Measurements from ENCODE around the gene BTBD17.

BTBD17 gene

GRCh38 chr17:74345433-74346241, 16.0 kb downstream of the BTBD17 start:
- no peak overlapping the region for H3K4me3 ChIP-seq (ENCODE audit: control insufficient read depth, low read depth, low read length)
- TF ChIP-seq CTCF (IDR thresholded peaks at IDR 0.05; ENCODE audit: control insufficient read depth, insufficient read depth, low read depth, low read length, missing control alignments) = no peak
- no peak for DNase-seq (ENCODE audit: low read depth)

DNA sequence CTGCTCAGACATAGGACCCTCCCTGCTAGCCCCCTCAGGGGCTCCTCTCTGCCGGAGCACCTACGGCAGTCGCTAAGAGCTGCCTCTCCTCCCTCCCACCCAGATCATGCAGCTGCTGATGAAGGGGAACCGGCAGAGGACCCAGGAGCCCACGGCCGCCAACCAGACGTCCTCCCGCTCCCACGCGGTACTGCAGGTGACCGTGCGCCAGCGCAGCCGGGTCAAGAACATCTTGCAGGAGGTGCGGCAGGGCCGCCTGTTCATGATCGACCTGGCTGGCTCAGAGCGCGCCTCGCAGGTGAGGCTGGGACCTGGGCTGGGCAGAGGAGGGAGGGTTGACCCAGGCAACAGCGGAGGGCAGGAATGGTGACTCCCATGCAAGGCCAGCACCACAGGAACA, 17.0 kb downstream of the BTBD17 start:
- no peak for DNase-seq (ENCODE audit: low read depth)
- H3K4me3 ChIP-seq (ENCODE audit: control insufficient read depth, low read depth, low read length) = no peak overlapping the region
- TF ChIP-seq CTCF (IDR thresholded peaks at IDR 0.05; ENCODE audit: control insufficient read depth, insufficient read depth, low read depth, low read length, missing control alignments) = no peak

DNA sequence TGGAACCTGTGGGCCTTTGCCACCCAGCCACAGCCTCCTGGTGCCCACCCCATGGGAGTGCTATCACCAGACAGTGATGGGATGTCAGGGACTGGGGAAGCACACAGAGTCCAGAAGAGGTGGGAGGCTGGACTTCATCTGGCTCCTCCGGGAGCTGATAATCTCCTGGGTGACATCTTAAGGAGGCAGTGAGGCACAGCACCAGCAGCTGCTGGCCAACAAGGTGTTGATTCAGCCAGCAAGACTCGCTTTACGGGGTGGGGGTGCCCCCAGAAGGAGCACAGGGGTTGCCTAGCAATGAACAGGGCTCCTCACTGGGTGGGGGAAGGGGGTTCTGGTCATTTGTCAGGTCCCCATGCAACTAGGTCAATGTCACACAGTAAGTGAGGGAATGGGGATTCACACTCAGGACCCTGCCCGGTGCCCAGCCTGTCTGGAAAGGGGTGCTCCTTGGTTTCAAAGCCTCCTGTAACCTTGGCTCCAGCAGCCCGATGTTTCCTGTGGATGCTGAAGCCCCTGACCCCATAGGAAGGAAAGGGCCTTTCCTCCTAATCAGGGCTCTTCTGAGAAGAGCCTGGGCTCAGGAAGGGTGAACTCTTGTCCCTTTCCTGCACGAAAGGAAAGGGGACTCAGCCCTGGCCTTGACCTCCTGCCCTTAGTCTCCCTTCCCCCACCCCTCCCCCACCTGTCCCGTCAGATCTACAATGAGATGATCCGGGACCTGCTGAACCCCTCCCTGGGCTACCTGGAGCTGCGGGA, 18.0 kb downstream of the BTBD17 start:
- no peak overlapping the region for H3K4me3 ChIP-seq (ENCODE audit: control insufficient read depth, low read depth, low read length)
- no peak for TF ChIP-seq CTCF (IDR thresholded peaks at IDR 0.05; ENCODE audit: control insufficient read depth, insufficient read depth, low read depth, low read length, missing control alignments)
- DNase-seq (ENCODE audit: low read depth) = no peak

DNA sequence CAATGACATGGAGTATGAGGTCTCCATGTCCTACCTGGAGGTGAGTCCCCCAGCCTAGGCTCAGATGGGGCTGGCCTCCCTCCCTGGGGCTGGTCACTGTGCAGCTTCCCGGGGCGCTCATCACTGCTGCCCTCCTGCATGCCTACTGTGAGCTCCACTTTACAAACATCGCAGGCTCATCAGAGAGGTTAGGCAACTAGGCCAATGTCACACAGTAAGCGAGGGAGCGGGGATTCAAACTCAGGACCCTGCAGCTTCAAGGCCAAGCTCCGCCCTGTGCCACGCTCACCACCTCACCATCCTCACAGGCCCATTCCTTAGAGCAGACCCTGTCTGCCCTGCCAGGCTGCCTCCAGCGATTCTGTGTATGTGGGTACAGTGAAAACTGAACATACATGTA, 18.5 kb downstream of the BTBD17 start:
- no peak for DNase-seq (ENCODE audit: low read depth)
- no peak for TF ChIP-seq CTCF (IDR thresholded peaks at IDR 0.05; ENCODE audit: control insufficient read depth, insufficient read depth, low read depth, low read length, missing control alignments)

GRCh38 chr17:74342224-74342623, 19.4 kb downstream of the BTBD17 start:
- no peak for TF ChIP-seq CTCF (IDR thresholded peaks at IDR 0.05; ENCODE audit: control insufficient read depth, insufficient read depth, low read depth, low read length, missing control alignments)
- H3K4me3 ChIP-seq (ENCODE audit: control insufficient read depth, low read depth, low read length) = no peak overlapping the region
- no peak for DNase-seq (ENCODE audit: low read depth)

More for the DNA sequence above, 18.5 kb downstream of the BTBD17 start:
- no peak overlapping the region for H3K4me3 ChIP-seq (ENCODE audit: control insufficient read depth, low read depth, low read length)

DNA sequence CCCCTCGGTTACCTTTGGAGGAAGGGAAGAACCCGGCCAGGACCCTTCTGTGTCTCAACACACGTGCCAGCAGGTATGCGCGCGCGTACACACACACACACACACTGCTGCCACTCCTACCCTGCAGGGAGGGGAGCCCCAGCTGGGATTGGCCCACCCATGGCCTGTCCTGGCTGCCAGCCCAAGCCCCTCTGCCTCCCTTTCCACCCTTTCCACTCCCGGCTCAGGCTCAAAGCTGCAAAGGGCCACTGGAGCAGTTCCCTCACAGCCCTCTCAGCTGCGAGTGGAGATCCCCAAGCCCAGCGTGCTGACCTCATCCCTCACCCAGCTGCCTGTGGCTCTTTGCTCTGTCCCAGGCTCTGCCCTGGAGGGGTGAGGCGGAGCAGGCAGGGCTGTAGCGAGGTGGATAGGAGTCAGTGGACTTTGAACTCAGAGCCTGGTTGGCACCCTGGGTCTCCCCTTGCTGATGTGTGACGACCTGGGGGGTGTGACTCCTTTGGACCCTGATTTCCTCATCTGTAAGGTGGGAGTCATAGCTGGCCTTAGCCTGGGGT, 21.1 kb downstream of the BTBD17 start:
- DNase-seq (ENCODE audit: low read depth) = no peak
- H3K4me3 ChIP-seq (ENCODE audit: control insufficient read depth, low read depth, low read length) = no peak overlapping the region
- no peak for TF ChIP-seq CTCF (IDR thresholded peaks at IDR 0.05; ENCODE audit: control insufficient read depth, insufficient read depth, low read depth, low read length, missing control alignments)

All from AG09309 (cell line).